Keratinocyte (primary cell): ENCODE data around the gene INS. TPM values are rescaled to one million over a fixed set of nuclear protein-coding genes. Genes with fewer than 3 reads are reported as not detected.

Experiments used
- DNase-seq: peaks from one replicate; pipeline ENCODE4 v3.0.0-alpha.2; 2011; ENCODE audit warnings: low read depth, missing footprints, low spot score
- FAIRE-seq: peaks from 2 replicates; lab custom pipeline; 2011; peaks lifted over from hg19 to GRCh38; lab: Jason Lieb, UNC
- H2AFZ ChIP-seq: 2 replicates; pipeline ENCODE4 v1.6.0; 2012; ENCODE audit warnings: low read length, control low read depth, inconsistent platforms; ENCODE audit not compliant: control insufficient read depth
- H3K27ac ChIP-seq: 2 replicates; pipeline ENCODE4 v1.5.1; 2011; ENCODE audit warnings: low read length; ENCODE audit not compliant: control insufficient read depth, insufficient read depth
- H3K27me3 ChIP-seq: 3 replicates; pipeline ENCODE4 v1.6.0; 2011; ENCODE audit warnings: low read length; ENCODE audit not compliant: control insufficient read depth, insufficient read depth; ENCODE audit errors: extremely low read depth
- H3K36me3 ChIP-seq, 2 experiments: 2 replicates in 1 of 2; 3 replicates in 1 of 2; pipeline ENCODE4 v1.5.1; 2011; ENCODE audit warnings: low read length in 2 of 2, mild to moderate bottlenecking in 1 of 2; ENCODE audit not compliant: control insufficient read depth in 2 of 2, insufficient read depth in 2 of 2; ENCODE audit errors: extremely low read depth in 1 of 2
- H3K4me1 ChIP-seq: 3 replicates; pipeline ENCODE4 v1.5.1; 2011; ENCODE audit warnings: low read length; ENCODE audit not compliant: control insufficient read depth, insufficient read depth; ENCODE audit errors: extremely low read depth
- H3K4me2 ChIP-seq: 3 replicates; pipeline ENCODE4 v1.6.0; 2011; ENCODE audit warnings: low read depth, low read length; ENCODE audit not compliant: control insufficient read depth, insufficient read depth; ENCODE audit errors: extremely low read depth
- H3K4me3 ChIP-seq, 3 experiments: fragments of 200-600 bp in 1 of 3; sonication (generic) in 1 of 3; 2 replicates in 2 of 3; 3 replicates in 1 of 3; pipeline ENCODE4 v1.5.1; 2011 to 2016; ENCODE audit warnings: low read length in 3 of 3, mild to moderate bottlenecking in 3 of 3, control low read depth in 2 of 3, inconsistent platforms in 1 of 3, low read depth in 1 of 3, mixed read lengths in 1 of 3, mixed run types in 1 of 3, moderate library complexity in 1 of 3; ENCODE audit not compliant: control insufficient read depth in 2 of 3, insufficient read depth in 2 of 3; ENCODE audit errors: extremely low read depth in 1 of 3
- H3K79me2 ChIP-seq: 2 replicates; pipeline ENCODE4 v1.6.0; 2012; ENCODE audit warnings: low read length; ENCODE audit not compliant: control insufficient read depth, insufficient read depth
- H3K9ac ChIP-seq: 3 replicates; pipeline ENCODE4 v1.6.0; 2011; ENCODE audit warnings: low read length; ENCODE audit not compliant: control insufficient read depth, insufficient read depth; ENCODE audit errors: extremely low read depth
- H3K9me1 ChIP-seq: 3 replicates; pipeline ENCODE4 v1.6.0; 2011; ENCODE audit warnings: low read length; ENCODE audit not compliant: control insufficient read depth, insufficient read depth; ENCODE audit errors: extremely low read depth
- H3K9me3 ChIP-seq: 2 replicates; pipeline ENCODE4 v1.5.1; 2012; ENCODE audit warnings: low read depth, low read length; ENCODE audit not compliant: control insufficient read depth
- H4K20me1 ChIP-seq: 3 replicates; pipeline ENCODE4 v1.6.0; 2011; ENCODE audit warnings: low read length; ENCODE audit not compliant: control insufficient read depth, insufficient read depth; ENCODE audit errors: extremely low read depth
- EZH2 ChIP-seq: IDR thresholded peaks from one replicate; pipeline ENCODE4 v1.6.1; 2012; ENCODE audit warnings: inconsistent platforms, mild to moderate bottlenecking, low read length, moderate library complexity
- dilution Hi-C: fragments of 300-500 bp; cut with MboI; formaldehyde crosslinking; loops from one replicate; pipeline ENCODE4 v1.7.0; 2020; ENCODE audit warnings: low sequenced_read_pairs; ENCODE audit not compliant: extremely low pct_ligation_motif_present
- polyA plus RNA-seq, 5 experiments: library from polyadenylated mRNA; depleted of rRNA in 3 of 5; stranded (reverse) in 3 of 5; stranded (forward) in 1 of 5; unstranded in 1 of 5; fragments of >200 nt; gene quantifications; 1 replicate in 1 of 5; 2 replicates in 3 of 5; 3 replicates in 1 of 5; pipeline versions ENCODE4 v1.2.1 to v1.2.3, GENCODE V29; 2011 to 2012; ENCODE audit warnings: missing spikeins in 2 of 5, low read depth in 1 of 5, low replicate concordance in 1 of 5
- TF ChIP-seq, protein P1 (sequence below), 3 experiments: IDR thresholded peaks in 1 of 3; conservative IDR thresholded peaks in 1 of 3; optimal IDR thresholded peaks in 1 of 3; 2 replicates in 2 of 3; 3 replicates in 1 of 3; pipeline versions ENCODE3 to v1.5.1; 2011; ENCODE audit warnings: low read length in 3 of 3, mild to moderate bottlenecking in 3 of 3, moderate library complexity in 2 of 3, control low read depth in 1 of 3, inconsistent platforms in 1 of 3; ENCODE audit not compliant: insufficient read depth in 2 of 3; ENCODE audit errors: extremely low read depth in 1 of 3

INS gene
- polyA plus RNA-seq, 1 donor (not counting 4 experiments of a cell fraction or from before 2014, with no cell fraction given) = not detected

DNA sequence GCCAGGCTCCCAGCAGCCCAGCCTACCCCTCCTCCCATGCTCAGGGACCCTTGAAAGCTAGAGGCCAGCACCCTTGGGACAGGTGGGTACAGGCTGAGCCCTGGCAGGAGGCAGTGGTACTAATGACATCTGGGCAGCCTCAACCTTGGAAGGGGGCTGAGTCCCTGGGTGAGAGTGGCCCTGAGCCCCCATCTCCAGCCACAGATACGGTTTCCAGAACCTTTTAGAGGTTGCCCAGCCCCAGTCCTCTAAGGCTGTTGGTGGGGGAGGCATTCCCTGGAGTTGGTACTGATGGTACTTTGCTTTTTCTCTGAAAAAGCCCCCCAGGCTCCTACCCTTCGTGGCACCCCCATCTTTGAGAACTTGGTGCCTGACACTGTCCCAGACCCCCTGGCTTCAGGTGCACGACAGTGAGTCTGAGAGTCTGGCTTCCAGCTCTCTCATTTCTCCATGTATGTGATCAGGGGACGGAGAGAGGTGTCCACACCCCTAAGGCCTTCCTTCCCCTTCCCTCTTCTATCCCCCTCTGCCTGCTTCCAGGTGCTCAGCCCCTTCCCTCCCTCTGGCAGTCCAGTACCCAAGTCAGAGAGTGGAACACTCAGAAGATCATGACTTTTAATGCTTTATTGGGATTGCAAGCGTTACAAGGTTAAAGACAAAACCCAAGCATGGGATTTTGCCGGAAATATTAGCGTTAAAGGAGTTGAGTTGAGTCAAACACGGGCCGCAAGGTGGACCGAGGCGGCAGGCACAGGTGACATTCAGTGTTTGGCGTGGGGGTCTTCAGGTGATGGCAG lies 32.3 kb downstream of the INS start:
- H3K27ac ChIP-seq = no peak overlapping the region

DNA sequence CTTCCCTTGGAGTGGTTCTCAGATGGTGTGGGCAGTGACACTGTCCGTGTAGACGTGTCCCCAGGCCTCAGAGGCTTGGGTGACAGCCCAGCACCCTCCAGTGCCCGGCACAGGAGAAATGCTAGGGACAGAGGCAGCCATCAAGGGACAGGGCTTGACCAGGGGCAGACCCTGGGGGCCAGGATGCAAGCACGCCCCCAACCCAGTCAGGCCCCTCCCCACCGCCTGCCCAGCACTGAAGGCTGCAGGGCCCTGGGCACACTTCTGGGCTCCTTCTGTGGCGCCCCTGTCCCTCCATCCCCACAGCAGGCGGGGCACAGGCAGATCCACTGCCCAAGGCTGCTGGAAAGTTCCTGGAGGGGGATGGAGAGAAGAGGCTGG lies 32.9 kb downstream of the INS start:
- Histone ChIP-seq H4K20me1 (no peaks in the 10 kb centered on the region), H3K9me3 (no peaks in the 10 kb centered on the region), H3K4me3 (no peak overlapping the region), H3K27ac (no peak overlapping the region), H3K9ac (no peak overlapping the region), H2AFZ (no peak overlapping the region), H3K27me3 (peaks cover 28% of the 10 kb centered on the region), H3K4me1 (no peaks in the 10 kb centered on the region), H3K9me1 (no peaks in the 10 kb centered on the region), H3K4me2 (no peak overlapping the region), H3K79me2 (no peaks in the 10 kb centered on the region), H3K36me3 (no peaks in the 10 kb centered on the region)
- DNase-seq = no peak
- dilution Hi-C loops = no loop called here
- TF ChIP-seq EZH2 = no peak
- TF ChIP-seq, protein P1, sequence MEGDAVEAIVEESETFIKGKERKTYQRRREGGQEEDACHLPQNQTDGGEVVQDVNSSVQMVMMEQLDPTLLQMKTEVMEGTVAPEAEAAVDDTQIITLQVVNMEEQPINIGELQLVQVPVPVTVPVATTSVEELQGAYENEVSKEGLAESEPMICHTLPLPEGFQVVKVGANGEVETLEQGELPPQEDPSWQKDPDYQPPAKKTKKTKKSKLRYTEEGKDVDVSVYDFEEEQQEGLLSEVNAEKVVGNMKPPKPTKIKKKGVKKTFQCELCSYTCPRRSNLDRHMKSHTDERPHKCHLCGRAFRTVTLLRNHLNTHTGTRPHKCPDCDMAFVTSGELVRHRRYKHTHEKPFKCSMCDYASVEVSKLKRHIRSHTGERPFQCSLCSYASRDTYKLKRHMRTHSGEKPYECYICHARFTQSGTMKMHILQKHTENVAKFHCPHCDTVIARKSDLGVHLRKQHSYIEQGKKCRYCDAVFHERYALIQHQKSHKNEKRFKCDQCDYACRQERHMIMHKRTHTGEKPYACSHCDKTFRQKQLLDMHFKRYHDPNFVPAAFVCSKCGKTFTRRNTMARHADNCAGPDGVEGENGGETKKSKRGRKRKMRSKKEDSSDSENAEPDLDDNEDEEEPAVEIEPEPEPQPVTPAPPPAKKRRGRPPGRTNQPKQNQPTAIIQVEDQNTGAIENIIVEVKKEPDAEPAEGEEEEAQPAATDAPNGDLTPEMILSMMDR (optimal IDR thresholded peaks at IDR 0.05 in 1 of 3, IDR thresholded peaks at IDR 0.05 in 1 of 3, conservative IDR thresholded peaks at IDR 0.05 in 1 of 3; ENCODE audit: extremely low read depth in 1 of 3, insufficient read depth in 2 of 3, low read length in 3 of 3) = no peak
- no peak for FAIRE-seq

More for the DNA sequence above, 32.3 kb downstream of the INS start:
- H3K79me2 ChIP-seq = no peaks in the 10 kb centered on the region
- H3K4me2 ChIP-seq = no peak overlapping the region
- no peak for FAIRE-seq
- H3K27me3 ChIP-seq = peaks cover 34% of the 10 kb centered on the region
- TF ChIP-seq, protein P1 (optimal IDR thresholded peaks at IDR 0.05 in 1 of 3, IDR thresholded peaks at IDR 0.05 in 1 of 3, conservative IDR thresholded peaks at IDR 0.05 in 1 of 3; ENCODE audit: extremely low read depth in 1 of 3, insufficient read depth in 2 of 3, low read length in 3 of 3) = no peak
- no peak for TF ChIP-seq EZH2
- H3K9ac ChIP-seq = no peak overlapping the region
- no peaks in the 10 kb centered on the region for H4K20me1 ChIP-seq
- H2AFZ ChIP-seq = no peak overlapping the region
- dilution Hi-C loops = no loop called here
- no peaks in the 10 kb centered on the region for H3K4me1 ChIP-seq
- no peaks in the 10 kb centered on the region for H3K9me1 ChIP-seq
- no peak overlapping the region for H3K4me3 ChIP-seq
- DNase-seq = no peak
- H3K36me3 ChIP-seq = no peaks in the 10 kb centered on the region
- no peaks in the 10 kb centered on the region for H3K9me3 ChIP-seq
